ENCODE measurements around the gene UGT1A6. TPM values are rescaled to one million over a fixed set of nuclear protein-coding genes. Genes with fewer than 3 reads are reported as not detected.
"Not testable (repeated sequence)": the region's sequence is repeated elsewhere in the genome, so short reads cannot be mapped to it uniquely, and the experiment has no call there.

Gene UGT1A6
- polyA plus RNA-seq, 1 of the 3 experiments (the other 2 are of a cell fraction) = not detected

- no peak for TF ChIP-seq RAD21 (IDR thresholded peaks at IDR 0.05; ENCODE audit: low read length)
- TF ChIP-seq CTCF (IDR thresholded peaks at IDR 0.05) = peak; percentile 11; the same call in 1 of the 2 replicates
- H3K9me3 ChIP-seq = no peaks in the 10 kb centered on the region
- H3K79me2 ChIP-seq (ENCODE audit: insufficient read depth) = no peaks in the 10 kb centered on the region
- CTCF ChIA-PET = no interaction called here
- no peak overlapping the region for H3K4me3 ChIP-seq (ENCODE audit: low read depth in 2 of 2, low read length in 1 of 2)
- H3K27ac ChIP-seq (ENCODE audit: low read depth in 2 of 2, low read length in 1 of 2) = no peak overlapping the region
- WGBS (ENCODE audit: low lambda C conversion rate) = 43% methylated on average over 1 of the region's 1 CpG
- no peak overlapping the region for H3K9ac ChIP-seq
- H3K4me2 ChIP-seq = no peak overlapping the region
- no peaks in the 10 kb centered on the region for H3K36me3 ChIP-seq (replicated peaks in 1 of 2; ENCODE audit: control insufficient read depth in 1 of 2, insufficient read depth in 2 of 2, low read length in 1 of 2)
- POLR2A ChIA-PET = no interaction called here
- H3K4me1 ChIP-seq (ENCODE audit: control insufficient read depth in 1 of 2, insufficient read depth in 2 of 2, low read depth in 1 of 2, low read length in 1 of 2) = no peaks in the 10 kb centered on the region
- no peaks in the 10 kb centered on the region for H3K9me2 ChIP-seq
- DNase-seq = no peak
- H3K27me3 ChIP-seq (ENCODE audit: insufficient read depth) = no peaks in the 10 kb centered on the region
- H3F3A ChIP-seq (replicated peaks; ENCODE audit: insufficient read depth) = no peaks in the 10 kb centered on the region
- H4K20me1 ChIP-seq (ENCODE audit: insufficient read depth) = no peaks in the 10 kb centered on the region
- no peak overlapping the region for H2AFZ ChIP-seq (ENCODE audit: low read depth)
Measured at GRCh38 chr2:233643128-233643527, 49.6 kb upstream of the UGT1A6 start.

GRCh38 chr2:233646033-233646432, 46.7 kb upstream of the UGT1A6 start:
- WGBS (ENCODE audit: low lambda C conversion rate) = 28% methylated on average over 3 of the region's 3 CpGs

GRCh38 chr2:233650981-233651380, 41.7 kb upstream of the UGT1A6 start:
- CTCF ChIA-PET = no interaction called here
- 53% methylated on average over 4 of the region's 4 CpGs for WGBS (ENCODE audit: low lambda C conversion rate)
- DNase-seq = no peak
- TF ChIP-seq RFX5 (IDR thresholded peaks at IDR 0.05; ENCODE audit: low read length) = no peak
- TF ChIP-seq USF1 (IDR thresholded peaks at IDR 0.05; ENCODE audit: borderline replicate concordance, low read depth) = no peak
- no peak for TF ChIP-seq SMC3 (IDR thresholded peaks at IDR 0.05; ENCODE audit: low read depth, low read length)
- no peak for TF ChIP-seq CHD2 (IDR thresholded peaks at IDR 0.05; ENCODE audit: low read length, partially characterized antibody)
- TF ChIP-seq EZH2phosphoT487 (IDR thresholded peaks at IDR 0.05; ENCODE audit: borderline replicate concordance, low read depth) = no peak
- TF ChIP-seq MEF2A (IDR thresholded peaks at IDR 0.05; ENCODE audit: borderline replicate concordance, low read depth) = no peak
- TF ChIP-seq RAD21 (IDR thresholded peaks at IDR 0.05; ENCODE audit: low read length) = no peak
- no peak for TF ChIP-seq EP300 (IDR thresholded peaks at IDR 0.05; ENCODE audit: borderline replicate concordance in 1 of 2, low read depth in 1 of 2, low read length in 1 of 2)
- no peak for TF ChIP-seq GATA2 (CRISPR knock-in tag; IDR thresholded peaks at IDR 0.05)
- TF ChIP-seq JUND (IDR thresholded peaks at IDR 0.05) = no peak
- TF ChIP-seq FOXJ3 (CRISPR knock-in tag; IDR thresholded peaks at IDR 0.05) = no peak
- TF ChIP-seq USF2 (IDR thresholded peaks at IDR 0.05; ENCODE audit: borderline replicate concordance, low read depth, low read length) = no peak
- no peak for TF ChIP-seq TCF12 (IDR thresholded peaks at IDR 0.05)
- TF ChIP-seq GABPA (IDR thresholded peaks at IDR 0.05; ENCODE audit: low read depth) = no peak
- TF ChIP-seq REST (IDR thresholded peaks at IDR 0.05; ENCODE audit: low read depth, low read length) = no peak

More at GRCh38 chr2:233646033-233646432, 46.7 kb upstream of the UGT1A6 start:
- H3F3A ChIP-seq (replicated peaks; ENCODE audit: insufficient read depth); H3K79me2 ChIP-seq (ENCODE audit: insufficient read depth); H3K9me3 ChIP-seq; H3K4me3 ChIP-seq (ENCODE audit: low read depth in 2 of 2, low read length in 1 of 2); H3K4me1 ChIP-seq (ENCODE audit: control insufficient read depth in 1 of 2, insufficient read depth in 2 of 2, low read depth in 1 of 2, low read length in 1 of 2); H3K27me3 ChIP-seq (ENCODE audit: insufficient read depth); H2AFZ ChIP-seq (ENCODE audit: low read depth); POLR2A ChIA-PET; H3K27ac ChIP-seq (ENCODE audit: low read depth in 2 of 2, low read length in 1 of 2); H3K4me2 ChIP-seq; H4K20me1 ChIP-seq (ENCODE audit: insufficient read depth); H3K36me3 ChIP-seq (replicated peaks in 1 of 2; ENCODE audit: control insufficient read depth in 1 of 2, insufficient read depth in 2 of 2, low read length in 1 of 2); H3K9me2 ChIP-seq; H3K9ac ChIP-seq; CTCF ChIA-PET; DNase-seq: not testable (repeated sequence)

More at GRCh38 chr2:233650981-233651380, 41.7 kb upstream of the UGT1A6 start:
- H3K9me3 ChIP-seq = no peaks in the 10 kb centered on the region
- H3K79me2 ChIP-seq (ENCODE audit: insufficient read depth) = no peaks in the 10 kb centered on the region
- H3F3A ChIP-seq (replicated peaks; ENCODE audit: insufficient read depth) = no peaks in the 10 kb centered on the region
- no peaks in the 10 kb centered on the region for H3K27me3 ChIP-seq (ENCODE audit: insufficient read depth)
- H3K36me3 ChIP-seq (replicated peaks in 1 of 2; ENCODE audit: control insufficient read depth in 1 of 2, insufficient read depth in 2 of 2, low read length in 1 of 2) = no peaks in the 10 kb centered on the region
- H2AFZ ChIP-seq (ENCODE audit: low read depth) = no peak overlapping the region
- POLR2A ChIA-PET = no interaction called here
- no peaks in the 10 kb centered on the region for H3K4me1 ChIP-seq (ENCODE audit: control insufficient read depth in 1 of 2, insufficient read depth in 2 of 2, low read depth in 1 of 2, low read length in 1 of 2)
- H3K9me2 ChIP-seq = no peaks in the 10 kb centered on the region
- no peak overlapping the region for H3K4me3 ChIP-seq (ENCODE audit: low read depth in 2 of 2, low read length in 1 of 2)
- no peak overlapping the region for H3K9ac ChIP-seq
- no peak overlapping the region for H3K27ac ChIP-seq (ENCODE audit: low read depth in 2 of 2, low read length in 1 of 2)
- H4K20me1 ChIP-seq (ENCODE audit: insufficient read depth) = no peaks in the 10 kb centered on the region
- no peak overlapping the region for H3K4me2 ChIP-seq

Data from SK-N-SH (cell line).